NCI-H345 treated with DMSO at 0.1 percent for 48 hours (cell line): ENCODE results near the gene REXO4.

Experiments used
- DNase-seq: peaks from one replicate; lab custom pipeline; 2025; ENCODE audit not compliant: unreplicated experiment; lab: John Stamatoyannopoulos, UW

Gene REXO4, protein sequence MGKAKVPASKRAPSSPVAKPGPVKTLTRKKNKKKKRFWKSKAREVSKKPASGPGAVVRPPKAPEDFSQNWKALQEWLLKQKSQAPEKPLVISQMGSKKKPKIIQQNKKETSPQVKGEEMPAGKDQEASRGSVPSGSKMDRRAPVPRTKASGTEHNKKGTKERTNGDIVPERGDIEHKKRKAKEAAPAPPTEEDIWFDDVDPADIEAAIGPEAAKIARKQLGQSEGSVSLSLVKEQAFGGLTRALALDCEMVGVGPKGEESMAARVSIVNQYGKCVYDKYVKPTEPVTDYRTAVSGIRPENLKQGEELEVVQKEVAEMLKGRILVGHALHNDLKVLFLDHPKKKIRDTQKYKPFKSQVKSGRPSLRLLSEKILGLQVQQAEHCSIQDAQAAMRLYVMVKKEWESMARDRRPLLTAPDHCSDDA

DNA sequence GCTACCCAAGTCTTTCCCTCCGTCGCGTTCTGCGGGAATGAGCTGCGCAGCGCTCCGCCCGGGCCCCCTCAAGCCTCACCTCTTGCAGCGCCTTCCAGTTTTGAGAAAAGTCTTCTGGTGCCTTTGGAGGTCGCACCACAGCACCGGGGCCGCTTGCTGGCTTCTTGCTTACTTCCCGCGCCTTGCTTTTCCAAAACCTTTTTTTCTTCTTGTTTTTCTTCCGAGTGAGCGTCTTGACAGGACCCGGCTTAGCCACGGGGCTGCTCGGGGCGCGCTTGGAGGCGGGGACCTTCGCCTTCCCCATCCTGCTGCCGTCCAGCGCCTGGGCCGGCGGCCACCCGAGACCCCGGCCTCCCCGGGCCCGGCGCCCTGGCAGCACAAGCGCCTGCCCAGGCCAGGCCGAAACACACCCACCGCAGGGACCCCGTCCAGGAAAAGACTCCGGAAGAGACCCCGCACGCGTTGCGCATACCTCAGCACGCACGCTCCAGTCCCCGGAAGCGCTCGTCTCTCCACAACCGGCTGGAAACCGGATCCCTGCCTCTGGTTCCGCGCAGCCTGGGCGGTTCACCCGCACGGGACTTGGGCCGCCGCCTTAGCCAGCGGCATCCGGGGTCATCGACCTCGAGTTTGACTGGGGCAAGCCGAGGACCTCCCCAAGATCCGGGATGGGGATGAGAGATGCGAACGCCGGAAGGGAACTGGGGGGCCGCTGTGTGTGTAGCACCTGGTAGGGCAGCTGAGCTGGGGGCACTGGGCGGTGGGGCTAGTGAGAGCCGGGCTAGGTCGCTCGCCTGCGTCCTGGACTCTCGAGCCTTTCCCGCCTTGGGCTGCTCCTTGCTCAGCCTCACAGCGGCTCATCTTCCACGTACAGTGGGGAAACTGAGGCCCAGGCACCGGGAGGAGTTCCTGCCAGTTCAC is at the start of gene REXO4:
Gene REXO4, minus strand, starts transcription at position 470 of the 921 bp plus-strand sequence. Its CDS starts 166 bp downstream, at position 304.
- DNase-seq: peak; percentile 75

DNA sequence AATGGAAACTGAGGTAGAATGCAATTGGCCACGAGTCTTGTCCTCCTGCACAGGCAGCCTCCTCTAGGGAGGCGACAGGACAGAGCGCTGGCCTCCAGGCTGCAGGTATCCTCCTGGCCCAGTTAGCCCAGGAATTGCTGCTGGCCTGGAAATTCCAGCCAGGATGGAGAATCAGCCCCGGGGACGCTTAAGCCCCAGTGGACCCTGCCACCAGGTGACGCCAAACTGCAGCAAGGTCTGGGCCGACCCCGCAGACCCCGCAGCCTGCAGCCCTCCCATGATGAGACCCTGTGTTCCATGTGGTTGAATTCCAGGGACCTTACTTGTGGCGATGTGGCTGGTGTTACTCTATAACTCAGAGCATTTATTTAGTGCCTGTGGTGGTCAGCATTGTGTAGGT is 49.3 kb upstream of the REXO4 start:
- DNase-seq: no peak

DNA sequence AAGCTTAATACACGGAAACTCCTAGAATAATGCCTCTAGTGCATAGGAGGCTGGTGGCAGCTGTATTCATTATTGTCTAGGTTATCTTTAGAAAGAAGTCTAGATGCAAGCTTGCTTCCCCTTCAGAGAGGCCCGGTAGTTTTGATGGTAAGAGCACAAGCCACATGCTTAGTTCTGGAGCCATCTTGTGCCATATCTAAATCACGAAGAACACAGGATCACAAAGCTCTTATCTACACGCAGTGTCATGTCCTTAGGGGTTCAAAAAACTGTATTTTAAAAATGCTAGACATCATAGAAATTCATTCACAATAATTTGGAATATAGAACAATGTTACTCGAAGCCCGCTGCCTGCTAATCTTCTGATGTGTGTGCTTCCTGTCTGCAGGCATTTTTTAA is 48.2 kb upstream of the REXO4 start:
- DNase-seq: no peak

DNA sequence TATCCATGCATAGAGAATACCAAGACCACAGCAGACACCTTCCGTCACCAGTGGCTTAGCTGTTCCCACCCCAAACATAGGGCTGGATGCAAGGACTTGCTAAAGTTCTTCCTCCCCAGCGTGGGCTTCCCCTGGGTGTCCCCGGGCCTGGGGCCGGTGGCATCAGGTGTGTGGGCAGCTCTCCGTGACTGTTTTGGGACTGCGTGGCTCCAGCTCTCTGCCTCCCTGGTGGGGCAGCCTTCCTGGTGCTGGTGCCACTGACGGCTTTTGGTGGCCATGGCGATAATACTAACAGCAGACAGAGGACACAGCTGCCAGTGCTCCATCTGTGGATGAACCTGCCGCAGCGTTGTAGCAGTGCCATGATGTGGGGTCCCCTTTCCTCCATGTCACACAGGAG is 46.8 kb upstream of the REXO4 start:
- no peak for DNase-seq

DNA sequence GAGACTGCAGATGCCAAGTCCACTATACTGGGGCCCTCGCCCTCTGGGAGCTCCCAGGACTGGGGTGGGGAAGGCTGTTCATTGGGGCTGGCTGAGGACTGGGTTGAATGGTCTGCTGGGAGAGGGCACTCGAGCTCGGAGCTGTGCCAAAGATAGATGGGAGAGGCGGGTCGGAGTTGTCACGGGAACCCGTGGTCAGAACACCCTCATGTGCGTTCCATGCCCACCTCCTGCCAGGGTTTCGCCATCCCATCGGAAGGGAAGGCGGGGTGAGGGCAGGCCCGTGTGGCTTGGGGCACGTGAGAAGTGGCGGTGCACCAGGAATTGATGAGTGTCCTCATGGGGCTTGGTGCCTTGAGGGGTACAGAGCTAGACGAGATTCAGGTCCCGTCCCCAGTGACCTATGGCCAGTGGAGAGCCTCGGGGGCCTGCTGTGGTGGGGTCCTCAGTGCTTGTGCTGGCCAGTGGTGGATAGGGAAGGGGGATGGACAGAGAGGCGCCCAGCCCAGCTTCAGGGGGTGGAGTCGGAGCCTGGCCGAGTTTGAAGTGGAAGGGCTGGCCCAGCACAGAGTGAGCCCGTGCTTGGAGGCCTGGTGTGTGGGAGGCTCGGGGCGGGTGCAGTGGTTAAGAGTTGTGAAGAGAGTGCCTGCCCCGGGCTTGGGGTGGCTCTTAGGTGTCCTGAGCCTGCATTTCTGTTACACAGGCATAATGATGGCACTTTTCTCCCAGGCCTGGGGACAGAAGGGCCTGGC is 46.2 kb upstream of the REXO4 start:
- DNase-seq: no peak

DNA sequence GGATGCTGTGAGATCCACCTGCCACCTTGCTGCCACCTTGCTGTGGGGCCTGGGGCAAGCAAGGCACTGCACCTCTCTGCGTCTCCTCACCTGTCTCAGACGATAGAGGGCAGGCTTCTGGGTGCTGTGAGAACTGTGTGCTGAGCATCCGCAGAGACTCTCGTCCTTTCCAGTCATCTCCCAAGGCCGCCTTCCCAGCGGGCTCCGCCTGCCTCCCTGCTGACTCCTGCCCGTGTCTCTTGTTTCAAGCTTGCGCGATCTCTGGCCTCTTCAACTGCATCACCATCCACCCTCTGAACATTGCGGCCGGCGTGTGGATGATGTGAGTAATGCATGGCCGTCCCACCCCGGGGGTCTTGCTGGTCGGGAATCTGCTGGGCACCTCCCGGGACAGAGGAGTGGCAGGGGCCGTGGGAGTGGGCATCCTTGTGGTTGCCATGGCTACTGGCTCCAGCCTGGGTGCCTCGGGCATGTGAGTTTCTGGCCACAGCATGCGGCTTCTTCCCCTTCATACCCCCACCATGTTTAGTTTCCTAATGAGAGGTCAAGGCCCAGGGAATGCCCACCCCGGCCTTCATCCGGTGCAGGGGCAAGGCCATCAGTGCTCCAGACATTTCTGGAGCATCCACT is 45.5 kb upstream of the REXO4 start:
- DNase-seq: no peak

DNA sequence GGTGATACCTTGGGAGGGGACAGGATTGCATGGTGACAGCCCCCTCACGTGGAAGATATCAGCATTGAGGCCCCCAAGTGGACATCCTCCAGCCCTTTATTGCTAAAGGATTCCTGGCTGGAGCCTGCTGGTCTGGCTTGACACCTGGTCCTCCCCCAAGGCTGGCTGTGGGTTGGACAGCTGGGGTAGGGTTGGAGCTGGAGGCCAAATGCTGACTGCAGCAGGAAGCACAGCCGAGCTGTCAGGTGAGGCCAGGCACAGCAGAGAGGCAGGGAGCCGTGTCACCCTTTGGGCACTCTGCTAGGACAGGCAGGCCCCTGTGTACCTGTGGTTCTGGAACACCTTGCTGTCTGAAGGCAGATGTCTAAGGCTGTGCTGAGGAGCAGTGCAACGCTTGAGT is 44.2 kb upstream of the REXO4 start:
- no peak for DNase-seq

DNA sequence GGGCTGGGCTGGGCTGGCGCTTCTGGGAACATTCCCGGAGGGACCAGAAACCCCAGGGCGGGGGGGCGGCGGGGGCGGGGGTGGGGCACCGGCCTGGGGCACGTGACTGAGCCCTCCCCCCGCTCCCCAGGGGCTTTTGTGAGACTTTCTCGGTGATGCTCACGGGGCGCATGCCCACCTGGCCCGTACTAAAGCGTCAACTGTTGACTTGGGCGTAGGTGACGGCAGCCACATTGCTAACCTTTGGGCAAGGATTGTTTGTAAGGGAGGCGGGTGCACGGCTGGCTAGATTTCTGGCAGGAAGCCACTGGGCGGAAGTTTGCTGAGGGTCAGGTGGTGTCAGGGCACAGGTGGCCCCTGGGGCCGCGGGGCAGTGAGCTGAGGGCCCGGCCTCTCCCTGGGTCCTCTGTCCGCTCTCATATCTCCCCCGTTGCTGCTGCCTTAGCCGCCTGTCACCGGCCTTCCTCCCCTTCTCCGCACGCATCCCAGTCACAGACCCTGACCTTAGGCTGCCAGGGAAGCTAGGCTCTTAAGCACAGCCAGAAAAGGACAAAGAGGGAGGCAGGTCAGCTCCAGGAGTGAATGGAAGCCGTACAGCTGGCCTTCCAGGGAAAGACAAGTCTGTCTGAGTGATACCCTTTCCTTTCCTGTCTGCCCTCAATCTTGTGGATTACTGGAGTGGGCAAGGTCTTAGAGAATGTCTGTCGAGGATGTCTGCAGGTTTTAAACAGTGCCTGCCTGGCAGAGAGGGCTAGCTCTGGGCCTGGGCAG is 42.8 kb upstream of the REXO4 start:
- DNase-seq: peak; percentile 82

DNA sequence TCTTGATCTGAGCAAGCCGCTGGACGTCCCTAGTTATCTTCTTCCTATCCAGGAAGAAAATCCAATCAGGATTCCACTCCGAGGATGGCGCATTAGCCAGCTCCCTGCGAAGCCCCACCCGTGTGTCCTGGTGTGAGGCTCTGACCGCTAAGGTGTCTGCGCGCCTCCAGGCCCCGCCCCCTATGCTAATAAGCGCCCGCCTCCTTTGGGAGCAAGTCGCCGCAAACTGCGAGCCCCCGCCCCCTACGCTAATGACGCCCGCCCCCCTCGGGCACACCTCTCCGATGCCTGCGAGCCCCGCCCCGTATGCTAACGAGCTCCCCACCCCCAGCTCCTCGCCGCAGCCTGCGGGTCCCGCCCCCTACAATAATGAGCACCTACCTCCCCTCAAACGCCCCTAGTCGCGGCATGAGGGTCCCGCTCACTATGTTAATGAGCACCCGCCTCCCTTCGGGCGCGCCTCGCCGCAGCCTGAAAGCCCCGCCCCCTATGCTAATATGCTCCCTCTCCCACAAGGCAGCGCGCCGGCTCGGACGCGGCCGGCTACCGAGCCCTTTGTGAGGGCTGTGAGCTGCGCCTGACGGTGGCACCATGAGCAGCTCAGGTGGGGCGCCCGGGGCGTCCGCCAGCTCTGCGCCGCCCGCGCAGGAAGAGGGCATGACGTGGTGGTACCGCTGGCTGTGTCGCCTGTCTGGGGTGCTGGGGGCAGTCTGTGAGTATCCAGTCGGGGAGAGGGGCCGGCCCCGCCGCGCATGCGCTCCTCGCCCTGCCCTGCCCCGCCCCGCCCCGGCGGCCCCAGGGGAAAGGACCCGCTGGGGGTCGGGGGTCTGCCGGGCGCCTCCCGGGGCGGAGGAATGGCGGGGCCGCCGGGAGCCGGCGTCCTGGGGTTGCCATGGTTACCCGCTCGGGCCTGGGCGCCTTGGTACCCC is 41.9 kb upstream of the REXO4 start, which contains the start of gene CACFD1:
Gene CACFD1, plus strand, starts transcription at position 503 of the 929 bp plus-strand sequence. Its CDS starts 89 bp downstream, at position 592.
- DNase-seq: peak; percentile 91

DNA sequence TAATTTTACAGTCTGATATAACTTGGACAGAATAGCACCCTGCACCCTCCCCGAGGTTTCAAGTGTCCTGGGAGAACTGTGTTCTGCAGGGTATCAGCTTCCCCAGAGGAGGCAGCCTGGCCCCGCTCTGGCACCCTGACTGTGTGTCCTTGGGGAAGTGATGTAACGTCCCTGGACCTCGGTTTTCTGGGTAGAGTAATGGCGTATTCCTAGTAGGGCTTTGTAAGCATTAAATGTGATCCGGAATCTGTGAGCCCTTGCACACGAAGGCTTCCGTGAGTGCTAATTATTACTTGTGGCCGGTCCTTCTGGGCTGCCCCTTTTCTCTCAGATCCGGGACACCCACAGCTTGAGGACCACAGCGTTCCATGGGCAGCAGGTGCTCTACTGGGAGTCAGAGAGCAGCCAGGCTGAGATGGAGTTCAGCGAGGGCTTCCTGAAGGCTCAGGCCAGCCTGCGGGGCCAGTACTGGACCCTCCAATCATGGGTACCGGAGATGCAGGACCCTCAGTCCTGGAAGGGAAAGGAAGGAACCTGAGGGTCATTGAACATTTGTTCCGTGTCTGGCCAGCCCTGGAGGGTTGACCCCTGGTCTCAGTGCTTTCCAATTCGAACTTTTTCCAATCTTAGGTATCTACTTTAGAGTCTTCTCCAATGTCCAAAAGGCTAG is 41.0 kb upstream of the REXO4 start:
- DNase-seq: no peak

DNA sequence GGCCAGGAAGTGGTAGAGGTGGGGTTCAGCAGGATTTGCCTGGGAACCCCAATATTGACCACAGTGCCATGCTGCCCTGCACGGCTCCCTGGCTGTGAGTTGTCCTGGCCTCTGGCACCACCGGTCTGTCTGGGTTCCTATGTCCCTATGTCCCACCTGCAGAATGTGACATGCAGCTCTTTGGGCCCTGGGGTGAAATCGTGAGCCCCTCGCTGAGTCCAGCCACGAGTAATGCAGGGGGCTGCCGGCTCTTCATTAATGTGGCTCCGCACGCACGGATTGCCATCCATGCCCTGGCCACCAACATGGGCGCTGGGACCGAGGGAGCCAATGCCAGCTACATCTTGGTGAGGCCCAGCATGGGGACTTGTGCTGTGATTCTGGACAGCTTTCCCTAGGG is 39.9 kb upstream of the REXO4 start:
- DNase-seq: no peak

DNA sequence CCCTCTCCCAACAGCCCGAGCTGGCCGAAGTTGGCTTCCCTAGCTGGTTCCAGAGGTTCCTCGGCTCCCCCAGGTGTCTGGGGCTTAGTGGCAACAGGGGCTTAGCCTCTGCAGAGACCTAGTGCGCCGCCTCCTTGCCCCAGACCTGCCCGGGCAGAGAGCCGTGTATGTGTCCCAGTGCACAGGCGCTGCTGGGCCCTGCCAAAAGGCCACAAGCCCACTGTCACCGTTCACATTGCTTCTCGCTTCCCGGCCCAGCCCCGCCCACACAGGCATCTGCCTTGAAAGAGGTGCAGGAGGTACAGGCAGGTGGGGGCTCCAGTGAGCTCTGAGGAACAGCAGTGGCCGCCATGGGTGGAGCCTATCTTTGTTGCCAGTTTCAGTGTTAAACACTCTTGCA is 39.4 kb upstream of the REXO4 start:
- DNase-seq: no peak

DNA sequence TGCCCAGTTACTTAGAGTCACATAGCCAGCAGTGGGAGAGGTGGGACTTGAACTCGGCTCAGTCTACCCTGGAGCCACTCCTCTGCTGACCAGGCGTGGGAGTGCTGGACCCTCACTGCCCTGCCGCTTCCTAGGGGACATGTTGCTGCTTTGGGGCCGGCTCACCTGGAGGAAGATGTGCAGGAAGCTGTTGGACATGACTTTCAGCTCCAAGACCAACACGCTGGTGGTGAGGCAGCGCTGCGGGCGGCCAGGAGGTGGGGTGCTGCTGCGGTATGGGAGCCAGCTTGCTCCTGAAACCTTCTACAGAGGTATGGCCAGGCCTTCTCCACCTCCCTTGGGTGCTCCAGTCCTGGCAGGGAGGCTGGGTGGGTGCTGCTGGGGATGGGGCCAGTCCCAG is 38.6 kb upstream of the REXO4 start:
- DNase-seq: no peak

DNA sequence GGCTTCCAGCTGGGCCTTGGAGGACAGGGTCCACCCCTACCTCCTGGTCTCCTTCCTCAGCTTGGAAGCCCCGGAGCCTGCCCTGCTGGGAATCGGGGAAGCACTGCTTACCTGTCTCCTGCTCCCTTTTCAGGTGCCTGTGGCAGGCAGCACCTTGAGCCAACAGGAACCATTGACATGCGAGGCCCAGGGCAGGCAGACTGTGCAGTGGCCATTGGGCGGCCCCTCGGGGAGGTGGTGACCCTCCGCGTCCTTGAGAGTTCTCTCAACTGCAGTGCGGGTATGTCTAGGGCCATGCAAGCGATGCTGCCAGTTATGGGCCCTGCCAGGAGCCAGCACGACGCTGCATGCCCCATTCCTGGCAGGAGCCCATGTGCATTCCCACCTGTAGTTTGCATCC is 38.1 kb upstream of the REXO4 start:
- DNase-seq: no peak

DNA sequence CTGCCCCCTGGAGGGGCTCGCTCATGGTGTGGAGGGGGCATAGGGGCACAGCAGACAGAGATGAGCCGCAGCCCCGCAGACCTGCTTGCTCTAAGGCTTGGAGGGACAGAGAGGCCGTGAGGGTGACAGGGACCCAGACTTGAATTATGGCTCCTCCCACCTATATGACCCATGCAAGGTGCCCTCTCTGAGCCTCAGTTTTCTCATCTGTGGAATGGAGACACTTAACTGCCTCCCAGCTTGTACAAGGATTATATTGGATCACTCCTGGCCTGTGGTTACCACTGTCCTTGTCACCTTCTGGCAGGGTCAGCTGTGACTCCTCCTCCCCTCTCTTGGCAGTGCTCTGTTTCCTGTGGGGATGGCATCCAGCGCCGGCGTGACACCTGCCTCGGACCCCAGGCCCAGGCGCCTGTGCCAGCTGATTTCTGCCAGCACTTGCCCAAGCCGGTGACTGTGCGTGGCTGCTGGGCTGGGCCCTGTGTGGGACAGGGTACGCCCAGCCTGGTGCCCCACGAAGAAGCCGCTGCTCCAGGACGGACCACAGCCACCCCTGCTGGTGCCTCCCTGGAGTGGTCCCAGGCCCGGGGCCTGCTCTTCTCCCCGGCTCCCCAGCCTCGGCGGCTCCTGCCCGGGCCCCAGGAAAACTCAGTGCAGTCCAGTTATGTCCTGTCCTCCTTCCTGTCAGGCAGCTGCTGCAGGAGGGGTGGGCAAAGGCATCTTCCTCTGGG is 37.3 kb upstream of the REXO4 start:
- no peak for DNase-seq

DNA sequence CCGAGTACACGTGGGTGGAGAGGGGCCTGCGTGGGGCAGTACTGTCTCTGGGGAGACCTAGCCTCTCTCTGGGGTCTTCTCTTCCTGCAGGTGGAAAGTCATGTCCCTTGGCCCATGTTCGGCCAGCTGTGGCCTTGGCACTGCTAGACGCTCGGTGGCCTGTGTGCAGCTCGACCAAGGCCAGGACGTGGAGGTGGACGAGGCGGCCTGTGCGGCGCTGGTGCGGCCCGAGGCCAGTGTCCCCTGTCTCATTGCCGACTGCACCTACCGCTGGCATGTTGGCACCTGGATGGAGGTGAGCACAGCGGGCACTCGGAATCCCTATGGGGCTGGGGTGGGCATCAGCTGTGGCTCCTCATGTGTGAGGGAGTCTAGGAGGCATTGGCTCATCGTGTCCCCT is 36.5 kb upstream of the REXO4 start:
- no peak for DNase-seq

DNA sequence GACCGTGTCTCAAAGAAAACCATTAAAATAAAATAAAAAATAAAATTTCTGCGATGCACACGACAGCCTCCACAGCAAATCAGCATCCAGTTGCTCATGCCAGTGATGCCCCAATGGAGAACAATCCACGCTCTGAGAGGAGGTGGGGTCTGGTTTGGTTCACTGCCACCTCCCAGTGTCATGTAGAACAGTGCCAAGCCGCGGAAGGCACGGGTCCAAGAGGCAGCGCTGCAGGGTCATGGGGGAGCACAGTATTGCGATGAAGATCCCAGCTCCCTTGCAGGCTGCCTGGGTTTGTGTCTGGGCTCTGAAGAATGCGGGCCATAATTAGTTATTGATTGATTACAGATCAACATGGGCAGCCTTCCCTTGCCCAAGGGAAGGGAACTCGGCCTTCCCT is 35.8 kb upstream of the REXO4 start:
- DNase-seq: no peak

DNA sequence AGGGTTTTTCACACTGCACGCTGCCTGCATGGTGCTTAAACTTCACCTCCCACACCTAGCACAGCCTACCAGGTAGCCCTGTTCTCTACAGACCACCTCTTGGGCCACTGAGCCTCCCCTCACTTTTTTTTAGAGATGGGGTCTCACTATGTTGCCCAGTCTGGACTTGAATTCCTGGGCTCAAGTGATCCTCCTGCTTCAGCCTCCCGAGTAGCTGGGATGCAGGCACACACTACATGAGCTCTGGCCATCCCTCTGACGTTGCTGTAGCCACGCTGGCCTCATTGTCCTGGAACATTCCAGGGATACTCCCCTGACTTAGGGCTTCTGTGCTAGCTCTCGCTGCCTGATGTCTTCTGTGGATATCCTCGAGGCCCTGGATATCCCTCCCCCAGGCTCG is 34.8 kb upstream of the REXO4 start:
- no peak for DNase-seq
